Measurements from ENCODE around the gene PCDHGC5. TPM values are rescaled to one million over a fixed set of nuclear protein-coding genes. Genes with fewer than 3 reads are reported as not detected.
A peak's percentile ranks its signal among the peaks of the same experiment; 100 is the strongest.

The PCDHGC5 gene
- total and polyA plus RNA-seq, 7 donors, result 0.26 to 5.6 (median 1.6) TPM; not detected in 1

- H3K36me3 ChIP-seq, result no peaks in the 10 kb centered on the region
- H3K4me1 ChIP-seq, result peaks cover 0 to 51% (median 31%) of the 10 kb centered on the region in 4 donors
- no peaks in the 10 kb centered on the region for H3K9me3 ChIP-seq
- intact Hi-C loops (cut with DNase I), result no loop called here
- no peak for DNase-seq
- H3K27ac ChIP-seq, result no peak overlapping the region
- WGBS, 2 donors, result 95 to 100% methylated on average over 1 of the region's 1 CpG
- no peaks in the 10 kb centered on the region for H3K27me3 ChIP-seq
- TF ChIP-seq CTCF (IDR thresholded peaks at IDR 0.05), result no peak
- no peak for TF ChIP-seq POLR2A (IDR thresholded peaks at IDR 0.05)
- TF ChIP-seq POLR2AphosphoS5 (IDR thresholded peaks at IDR 0.05), result no peak
- TF ChIP-seq EP300 (IDR thresholded peaks at IDR 0.05), result no peak
- H3K4me3 ChIP-seq, result no peak overlapping the region
These were observed 29.7 kb downstream of the PCDHGC5 start for GRCh38 chr5:141518618-141519015.

DNA sequence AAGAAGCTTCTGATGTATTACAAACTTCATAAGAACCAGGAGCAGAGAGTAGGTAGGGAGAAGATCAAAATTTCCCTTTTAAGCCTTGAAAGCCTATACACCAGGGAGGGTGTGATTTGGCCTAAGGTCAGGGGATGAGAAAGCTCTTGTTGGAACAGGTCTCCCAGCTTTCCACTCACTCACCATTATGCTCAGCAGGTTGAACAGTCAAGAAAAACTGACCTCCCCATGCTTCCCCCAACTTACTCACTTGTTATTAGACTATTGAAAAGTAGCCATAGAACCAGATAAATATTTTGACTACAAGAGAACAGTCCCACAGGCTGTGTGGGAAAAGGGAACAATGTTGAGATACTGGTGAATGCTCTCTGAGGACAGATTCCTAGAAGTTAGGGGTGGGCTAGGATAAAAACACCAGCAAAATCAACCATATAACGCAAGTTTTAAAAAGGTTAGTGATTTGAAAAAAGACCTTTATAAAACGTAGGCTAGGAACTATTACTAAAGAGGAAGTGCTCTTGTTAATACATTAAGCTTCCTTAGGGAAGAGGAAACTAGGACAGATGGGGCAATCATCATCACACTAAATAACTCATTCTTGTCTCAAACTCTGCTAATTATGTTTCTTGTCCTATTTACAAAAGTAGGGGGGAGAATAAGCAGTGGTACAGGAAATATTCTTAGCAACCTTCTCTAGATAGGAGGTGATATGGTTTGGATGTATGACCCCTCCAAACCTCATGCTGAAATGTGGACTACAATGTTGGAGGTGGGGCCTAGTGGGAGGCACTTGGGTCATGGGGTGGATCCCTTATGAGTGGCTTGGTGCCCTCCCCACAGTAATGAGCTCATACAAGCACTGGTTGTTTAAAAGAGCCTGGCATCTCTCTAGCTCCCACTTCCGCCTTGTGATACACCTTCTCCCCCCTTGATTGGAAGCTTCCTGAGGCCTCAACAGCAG lies 31.0 kb downstream of the PCDHGC5 start:
- peaks cover 0 to 52% (median 28%) of the 10 kb centered on the region in 4 donors for H3K4me1 ChIP-seq
- 81 to 86% methylated on average over 3 of the region's 3 CpGs for WGBS, 2 donors
- no peaks in the 10 kb centered on the region for H3K27me3 ChIP-seq
- peak overlapping the region; percentile 52 to 68 (median 61) for H3K27ac ChIP-seq
- H3K36me3 ChIP-seq, result no peaks in the 10 kb centered on the region
- no peak for DNase-seq
- TF ChIP-seq POLR2AphosphoS5 (IDR thresholded peaks at IDR 0.05) (no peak), CTCF (IDR thresholded peaks at IDR 0.05) (no peak), POLR2A (IDR thresholded peaks at IDR 0.05) (no peak), EP300 (IDR thresholded peaks at IDR 0.05) (no peak)
- H3K4me3 ChIP-seq, result no peak overlapping the region
- no peaks in the 10 kb centered on the region for H3K9me3 ChIP-seq
- intact Hi-C loops (cut with DNase I), result no loop called here

DNA sequence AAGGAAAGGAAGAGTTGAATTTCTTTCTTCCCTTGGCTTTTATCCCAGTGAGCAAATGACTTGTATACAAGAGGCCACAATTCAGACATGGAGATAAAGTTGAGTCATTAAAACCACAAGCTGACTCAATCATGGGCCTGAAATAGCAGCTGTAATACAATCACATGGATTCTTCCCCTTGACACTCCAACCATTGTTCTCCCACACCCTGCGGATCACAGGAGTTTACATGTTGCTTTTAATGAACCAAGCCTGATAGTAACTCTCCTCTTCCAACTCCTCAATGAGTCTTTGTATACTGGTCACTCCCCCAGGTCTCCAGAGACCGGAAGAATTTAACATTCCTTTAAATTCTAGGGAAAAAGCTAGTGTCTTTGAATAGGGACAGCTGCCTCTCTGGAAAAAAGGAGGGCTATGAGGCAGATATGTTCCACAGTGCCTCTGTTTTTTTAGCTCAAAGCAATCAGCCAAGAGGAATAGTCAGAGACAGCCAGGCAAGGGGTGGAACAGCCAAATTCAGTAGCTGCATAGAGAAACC lies 32.4 kb downstream of the PCDHGC5 start:
- intact Hi-C loops (cut with DNase I), result no loop called here
- no peaks in the 10 kb centered on the region for H3K9me3 ChIP-seq
- TF ChIP-seq POLR2AphosphoS5 (IDR thresholded peaks at IDR 0.05) (peak; percentile 26 to 75 (median 40)), POLR2A (IDR thresholded peaks at IDR 0.05) (no peak), CTCF (IDR thresholded peaks at IDR 0.05) (no peak), EP300 (IDR thresholded peaks at IDR 0.05) (no peak)
- WGBS, 2 donors, result 12 to 49% methylated on average over 2 of the region's 2 CpGs
- H3K36me3 ChIP-seq, result peaks cover 0 to 7% (median 0%) of the 10 kb centered on the region in 4 donors
- DNase-seq, result no peak
- H3K4me1 ChIP-seq, result peaks cover 0 to 49% (median 25%) of the 10 kb centered on the region in 4 donors
- H3K27me3 ChIP-seq, result no peaks in the 10 kb centered on the region
- H3K27ac ChIP-seq, result peak overlapping the region; percentile 52 to 68 (median 61)
- no peak overlapping the region for H3K4me3 ChIP-seq

DNA sequence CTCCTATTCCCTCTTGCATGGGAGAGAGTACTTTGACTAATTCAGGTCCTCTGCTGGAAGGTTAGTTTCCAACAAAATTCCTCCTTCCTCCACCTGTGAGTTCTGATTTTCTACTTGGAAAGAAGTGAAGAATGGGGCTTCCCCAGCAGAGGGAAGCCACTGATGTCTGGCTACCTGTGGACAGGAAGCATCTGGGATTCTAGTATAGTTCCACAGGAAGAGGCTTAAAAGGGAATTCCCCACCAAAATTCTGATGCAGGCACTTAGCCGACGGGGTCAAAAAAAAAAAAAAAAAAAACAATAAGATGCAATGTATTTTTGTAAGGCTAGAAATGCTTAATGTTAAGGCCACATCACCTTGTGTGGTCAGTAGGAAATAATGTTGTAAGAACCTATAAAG lies 33.4 kb downstream of the PCDHGC5 start:
- H3K9me3 ChIP-seq, result no peaks in the 10 kb centered on the region
- peaks cover 0 to 49% (median 25%) of the 10 kb centered on the region in 4 donors for H3K4me1 ChIP-seq
- H3K36me3 ChIP-seq, result peaks cover 0 to 16% (median 0%) of the 10 kb centered on the region in 4 donors
- no peak for DNase-seq
- 40 to 75% methylated on average over 2 of the region's 2 CpGs for WGBS, 2 donors
- H3K27me3 ChIP-seq, result no peaks in the 10 kb centered on the region
- TF ChIP-seq POLR2A (IDR thresholded peaks at IDR 0.05) (no peak), POLR2AphosphoS5 (IDR thresholded peaks at IDR 0.05) (no peak), CTCF (IDR thresholded peaks at IDR 0.05) (no peak), EP300 (IDR thresholded peaks at IDR 0.05) (no peak)
- H3K27ac ChIP-seq, result peak overlapping the region in 3 of 4 donors; percentile 56 to 68 (median 66)
- intact Hi-C loops (cut with DNase I), result no loop called here
- no peak overlapping the region for H3K4me3 ChIP-seq
